Keratinocyte (primary cell): Measurements from ENCODE around the gene MAG. TPM values are rescaled to one million over a fixed set of nuclear protein-coding genes. Genes with fewer than 3 reads are reported as not detected.

Experiments
- DNase-seq: peaks from one replicate; pipeline ENCODE4 v3.0.0-alpha.2; 2011; ENCODE audit warnings: low read depth, missing footprints, low spot score
- FAIRE-seq: peaks from 2 replicates; lab custom pipeline; 2011; peaks lifted over from hg19 to GRCh38; lab: Jason Lieb, UNC
- H2AFZ ChIP-seq: 2 replicates; pipeline ENCODE4 v1.6.0; 2012; ENCODE audit warnings: low read length, control low read depth, inconsistent platforms; ENCODE audit not compliant: control insufficient read depth
- H3K27ac ChIP-seq: 2 replicates; pipeline ENCODE4 v1.5.1; 2011; ENCODE audit warnings: low read length; ENCODE audit not compliant: control insufficient read depth, insufficient read depth
- H3K27me3 ChIP-seq: 3 replicates; pipeline ENCODE4 v1.6.0; 2011; ENCODE audit warnings: low read length; ENCODE audit not compliant: control insufficient read depth, insufficient read depth; ENCODE audit errors: extremely low read depth
- H3K36me3 ChIP-seq, 2 experiments: 2 replicates in 1 of 2; 3 replicates in 1 of 2; pipeline ENCODE4 v1.5.1; 2011; ENCODE audit warnings: low read length in 2 of 2, mild to moderate bottlenecking in 1 of 2; ENCODE audit not compliant: control insufficient read depth in 2 of 2, insufficient read depth in 2 of 2; ENCODE audit errors: extremely low read depth in 1 of 2
- H3K4me1 ChIP-seq: 3 replicates; pipeline ENCODE4 v1.5.1; 2011; ENCODE audit warnings: low read length; ENCODE audit not compliant: control insufficient read depth, insufficient read depth; ENCODE audit errors: extremely low read depth
- H3K4me2 ChIP-seq: 3 replicates; pipeline ENCODE4 v1.6.0; 2011; ENCODE audit warnings: low read depth, low read length; ENCODE audit not compliant: control insufficient read depth, insufficient read depth; ENCODE audit errors: extremely low read depth
- H3K4me3 ChIP-seq, 3 experiments: fragments of 200-600 bp in 1 of 3; sonication (generic) in 1 of 3; 2 replicates in 2 of 3; 3 replicates in 1 of 3; pipeline ENCODE4 v1.5.1; 2011 to 2016; ENCODE audit warnings: low read length in 3 of 3, mild to moderate bottlenecking in 3 of 3, control low read depth in 2 of 3, inconsistent platforms in 1 of 3, low read depth in 1 of 3, mixed read lengths in 1 of 3, mixed run types in 1 of 3, moderate library complexity in 1 of 3; ENCODE audit not compliant: control insufficient read depth in 2 of 3, insufficient read depth in 2 of 3; ENCODE audit errors: extremely low read depth in 1 of 3
- H3K79me2 ChIP-seq: 2 replicates; pipeline ENCODE4 v1.6.0; 2012; ENCODE audit warnings: low read length; ENCODE audit not compliant: control insufficient read depth, insufficient read depth
- H3K9ac ChIP-seq: 3 replicates; pipeline ENCODE4 v1.6.0; 2011; ENCODE audit warnings: low read length; ENCODE audit not compliant: control insufficient read depth, insufficient read depth; ENCODE audit errors: extremely low read depth
- H3K9me1 ChIP-seq: 3 replicates; pipeline ENCODE4 v1.6.0; 2011; ENCODE audit warnings: low read length; ENCODE audit not compliant: control insufficient read depth, insufficient read depth; ENCODE audit errors: extremely low read depth
- H3K9me3 ChIP-seq: 2 replicates; pipeline ENCODE4 v1.5.1; 2012; ENCODE audit warnings: low read depth, low read length; ENCODE audit not compliant: control insufficient read depth
- H4K20me1 ChIP-seq: 3 replicates; pipeline ENCODE4 v1.6.0; 2011; ENCODE audit warnings: low read length; ENCODE audit not compliant: control insufficient read depth, insufficient read depth; ENCODE audit errors: extremely low read depth
- CTCF ChIP-seq, 3 experiments: IDR thresholded peaks in 1 of 3; conservative IDR thresholded peaks in 1 of 3; optimal IDR thresholded peaks in 1 of 3; 2 replicates in 2 of 3; 3 replicates in 1 of 3; pipeline versions ENCODE3 to v1.5.1; 2011; ENCODE audit warnings: low read length in 3 of 3, mild to moderate bottlenecking in 3 of 3, moderate library complexity in 2 of 3, control low read depth in 1 of 3, inconsistent platforms in 1 of 3; ENCODE audit not compliant: insufficient read depth in 2 of 3; ENCODE audit errors: extremely low read depth in 1 of 3
- EZH2 ChIP-seq: IDR thresholded peaks from one replicate; pipeline ENCODE4 v1.6.1; 2012; ENCODE audit warnings: inconsistent platforms, mild to moderate bottlenecking, low read length, moderate library complexity
- dilution Hi-C: fragments of 300-500 bp; cut with MboI; formaldehyde crosslinking; loops from one replicate; pipeline ENCODE4 v1.7.0; 2020; ENCODE audit warnings: low sequenced_read_pairs; ENCODE audit not compliant: extremely low pct_ligation_motif_present
- polyA plus RNA-seq, 5 experiments: library from polyadenylated mRNA; depleted of rRNA in 3 of 5; stranded (reverse) in 3 of 5; stranded (forward) in 1 of 5; unstranded in 1 of 5; fragments of >200 nt; gene quantifications; 1 replicate in 1 of 5; 2 replicates in 3 of 5; 3 replicates in 1 of 5; pipeline versions ENCODE4 v1.2.1 to v1.2.3, GENCODE V29; 2011 to 2012; ENCODE audit warnings: missing spikeins in 2 of 5, low read depth in 1 of 5, low replicate concordance in 1 of 5

Gene MAG
- polyA plus RNA-seq, 1 donor (not counting 4 experiments of a cell fraction or from before 2014, with no cell fraction given), result not detected

- H3K4me1 ChIP-seq, result no peaks in the 10 kb centered on the region
- no peaks in the 10 kb centered on the region for H3K9me3 ChIP-seq
- no peak overlapping the region for H3K4me2 ChIP-seq
- no peak overlapping the region for H3K27ac ChIP-seq
- no peak overlapping the region for H2AFZ ChIP-seq
- peaks cover 31% of the 10 kb centered on the region for H3K27me3 ChIP-seq
- no peaks in the 10 kb centered on the region for H4K20me1 ChIP-seq
- no peak for TF ChIP-seq CTCF (optimal IDR thresholded peaks at IDR 0.05 in 1 of 3, IDR thresholded peaks at IDR 0.05 in 1 of 3, conservative IDR thresholded peaks at IDR 0.05 in 1 of 3; ENCODE audit: extremely low read depth in 1 of 3, insufficient read depth in 2 of 3, low read length in 3 of 3)
- no peak for DNase-seq
- dilution Hi-C loops, result no loop called here
- H3K9me1 ChIP-seq, result no peaks in the 10 kb centered on the region
- no peaks in the 10 kb centered on the region for H3K79me2 ChIP-seq
- H3K9ac ChIP-seq, result no peak overlapping the region
- no peak overlapping the region for H3K4me3 ChIP-seq
- no peaks in the 10 kb centered on the region for H3K36me3 ChIP-seq
- FAIRE-seq, result no peak
These were observed 5.5 kb downstream of the MAG start for GRCh38 chr19:35297515-35297848.

- Histone ChIP-seq H3K27ac (no peak overlapping the region), H2AFZ (no peak overlapping the region), H3K36me3 (no peaks in the 10 kb centered on the region), H3K9ac (no peak overlapping the region), H3K4me2 (no peak overlapping the region), H3K4me3 (no peak overlapping the region), H3K4me1 (no peaks in the 10 kb centered on the region), H4K20me1 (no peaks in the 10 kb centered on the region), H3K27me3 (peaks cover 27% of the 10 kb centered on the region), H3K9me3 (no peaks in the 10 kb centered on the region), H3K9me1 (no peaks in the 10 kb centered on the region), H3K79me2 (no peaks in the 10 kb centered on the region)
- dilution Hi-C loops, result no loop called here
- DNase-seq, result no peak
- no peak for FAIRE-seq
- TF ChIP-seq CTCF (optimal IDR thresholded peaks at IDR 0.05 in 1 of 3, IDR thresholded peaks at IDR 0.05 in 1 of 3, conservative IDR thresholded peaks at IDR 0.05 in 1 of 3; ENCODE audit: extremely low read depth in 1 of 3, insufficient read depth in 2 of 3, low read length in 3 of 3) (no peak), EZH2 (no peak)
These were observed 6.0 kb downstream of the MAG start for GRCh38 chr19:35297922-35298321.
